GM18508 (cell line): ENCODE measurements around the gene RNU6-1.

Experiments
- ATAC-seq: cut with Tn5 transposase; IDR thresholded peaks from one replicate; pipeline ENCODE4 v1.9.1; 2021; ENCODE audit warnings: moderate number of reproducible peaks; ENCODE audit not compliant: insufficient read depth, unreplicated experiment

The RNU6-1 gene

DNA sequence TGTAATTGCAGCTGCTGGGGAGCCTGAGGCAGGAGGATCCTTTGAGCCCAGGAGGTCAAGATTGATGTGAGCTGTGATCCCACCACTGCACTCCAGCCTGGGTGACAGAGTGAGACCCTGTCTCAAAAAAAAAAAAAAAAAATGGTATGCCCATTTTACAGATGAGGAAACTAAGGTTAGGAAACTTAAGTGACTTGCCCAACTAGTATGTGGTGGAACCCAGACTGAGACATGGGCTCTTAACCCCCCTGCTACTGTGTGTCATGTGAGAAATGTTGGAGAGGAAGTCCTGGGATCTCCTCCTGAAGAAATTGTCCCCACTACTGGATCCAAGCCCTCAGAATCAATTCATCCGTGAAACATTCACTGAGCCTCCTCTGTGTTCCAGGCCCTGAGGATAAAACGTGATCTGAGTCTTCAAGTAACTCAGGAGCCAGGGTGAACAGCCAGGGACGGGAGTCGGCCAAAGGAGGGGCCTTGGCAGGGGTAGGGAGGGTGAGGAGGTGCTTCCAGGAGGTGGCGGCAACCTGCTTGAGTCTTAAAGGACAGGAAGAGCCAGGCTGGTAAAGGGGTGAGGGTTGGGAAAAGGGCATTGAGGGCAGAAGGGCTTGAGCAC lies 19.6 kb upstream of the RNU6-1 start:
- no peak for ATAC-seq

- no peak for ATAC-seq
These were observed 17.4 kb upstream of the RNU6-1 start for GRCh38 chr15:67857220-67857619.

DNA sequence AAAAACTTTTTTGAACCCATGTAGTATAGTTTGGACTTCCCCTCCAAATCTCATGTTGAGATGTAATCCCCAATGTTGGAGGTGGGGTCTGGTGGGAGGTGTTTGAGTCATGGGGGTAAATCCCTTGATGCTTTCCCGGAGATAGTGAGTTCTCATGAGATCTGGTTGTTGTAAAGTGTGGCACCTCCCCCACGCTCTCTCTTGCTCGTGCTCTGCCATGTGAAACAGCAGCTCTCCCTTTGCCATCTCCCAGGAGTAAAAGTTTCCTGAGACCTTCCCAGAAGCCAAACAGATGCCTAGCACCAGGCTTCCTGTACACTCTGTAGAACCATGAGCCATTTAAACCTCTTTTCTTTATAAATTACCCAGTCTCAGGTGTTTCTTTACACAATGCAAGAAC lies 16.0 kb upstream of the RNU6-1 start:
- ATAC-seq = no peak

DNA sequence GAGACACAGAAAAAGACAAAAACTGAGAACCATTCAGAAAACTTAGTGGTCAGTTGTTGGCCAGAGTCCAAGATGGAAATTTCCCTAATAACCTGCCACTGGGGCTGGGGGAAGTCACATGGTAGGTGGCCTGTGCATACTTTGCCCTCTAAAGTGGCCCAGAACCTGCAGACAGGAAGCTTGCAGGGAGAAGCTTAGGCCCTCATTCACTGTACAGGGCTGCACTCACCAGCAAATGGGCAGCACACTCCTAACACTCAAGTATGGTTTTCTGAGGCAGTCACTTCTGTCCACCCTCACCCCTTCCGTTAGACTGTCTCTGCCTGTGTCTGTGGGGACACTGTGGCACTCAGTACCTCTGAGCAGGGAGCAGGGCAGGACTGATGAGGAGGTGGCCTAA lies 14.5 kb upstream of the RNU6-1 start:
- ATAC-seq = no peak

DNA sequence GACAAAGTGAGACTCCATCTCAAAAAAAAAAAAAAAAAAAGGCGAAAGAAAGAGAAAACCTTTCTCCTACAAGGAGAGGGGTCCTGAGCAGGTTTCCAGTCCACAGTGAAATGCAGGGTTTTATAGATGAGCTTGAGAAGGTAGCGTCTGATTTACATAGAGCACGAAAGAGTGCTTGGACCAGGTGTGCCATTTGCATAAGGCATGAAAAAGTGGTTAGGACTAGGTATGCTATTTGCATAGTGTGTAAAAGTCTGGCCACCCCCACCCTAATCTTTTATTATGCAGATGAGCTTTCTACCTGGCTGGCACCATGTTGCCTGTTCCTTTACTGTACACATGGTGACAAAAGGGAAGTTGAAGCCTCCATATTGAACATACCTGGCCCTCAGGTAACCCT lies 13.6 kb upstream of the RNU6-1 start:
- ATAC-seq = no peak

- ATAC-seq = no peak
These were observed 12.6 kb upstream of the RNU6-1 start for GRCh38 chr15:67852418-67852817.

DNA sequence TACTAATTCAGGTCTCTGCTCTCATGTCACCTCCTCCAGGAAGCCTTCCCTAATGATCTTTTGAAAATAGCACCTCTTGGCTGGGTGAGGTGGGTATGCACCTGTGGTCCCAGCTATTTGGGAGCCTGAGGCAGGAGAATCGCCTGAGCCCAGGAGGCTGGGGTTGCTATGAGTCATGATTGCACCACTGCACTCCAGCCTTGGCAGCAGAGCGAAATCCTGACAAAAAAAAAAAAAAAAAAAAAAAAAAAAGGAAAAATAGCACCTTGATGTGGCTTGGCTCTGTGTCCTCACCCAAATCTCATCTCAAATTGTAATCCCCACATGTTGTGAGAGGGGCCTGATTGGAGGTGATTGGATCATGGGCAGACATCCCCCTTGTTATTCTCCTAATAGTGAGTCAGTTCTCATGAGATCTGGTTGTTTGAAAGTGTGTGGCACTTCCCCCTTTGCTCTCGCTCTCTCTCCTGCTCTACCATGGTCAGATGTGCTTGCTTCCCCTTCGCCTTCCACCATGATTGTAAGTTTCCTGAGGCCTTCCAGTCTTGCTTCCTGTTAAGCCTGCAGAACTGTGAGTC lies 11.2 kb upstream of the RNU6-1 start:
- ATAC-seq = no peak

DNA sequence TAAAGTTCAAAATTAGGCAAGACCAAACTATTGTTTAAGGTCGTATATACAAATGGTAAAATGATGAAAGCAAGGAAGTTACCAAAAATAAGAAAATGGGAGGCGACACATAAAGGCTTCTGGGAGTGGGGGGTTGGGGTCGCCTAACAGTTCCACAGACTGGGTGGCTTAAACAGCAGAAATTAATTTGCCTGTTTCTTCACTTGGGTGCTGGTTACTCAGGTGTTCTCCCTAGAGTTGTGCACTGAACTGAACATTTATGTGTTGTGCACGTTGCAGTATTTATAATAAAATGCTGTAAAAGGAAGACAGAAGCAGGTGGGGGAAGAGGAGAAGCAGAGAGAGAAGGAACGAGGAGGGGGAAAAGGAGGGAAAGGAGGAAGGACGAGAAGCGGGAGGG lies 10.5 kb upstream of the RNU6-1 start:
- no peak for ATAC-seq

DNA sequence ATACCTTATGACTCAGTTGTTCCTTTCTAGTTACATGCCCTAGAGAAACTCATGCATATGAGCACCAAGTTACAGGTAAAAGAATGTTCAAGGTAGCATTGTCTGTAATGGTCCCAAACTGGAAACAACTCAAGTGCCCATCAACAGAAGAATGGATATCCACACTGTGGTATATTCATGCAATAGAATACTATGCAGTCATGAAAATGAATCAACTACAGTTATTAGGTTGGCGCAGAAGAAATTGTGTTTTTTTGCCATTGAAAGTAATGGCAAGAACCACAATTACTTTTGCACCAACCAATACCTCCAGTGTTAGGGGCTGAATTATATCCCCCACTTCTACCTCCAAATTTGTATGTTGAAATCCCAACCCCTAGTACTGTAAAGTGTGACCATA lies 9.7 kb upstream of the RNU6-1 start:
- no peak for ATAC-seq

GRCh38 chr15:67845974-67846373 lies 6.1 kb upstream of the RNU6-1 start:
- ATAC-seq = no peak

DNA sequence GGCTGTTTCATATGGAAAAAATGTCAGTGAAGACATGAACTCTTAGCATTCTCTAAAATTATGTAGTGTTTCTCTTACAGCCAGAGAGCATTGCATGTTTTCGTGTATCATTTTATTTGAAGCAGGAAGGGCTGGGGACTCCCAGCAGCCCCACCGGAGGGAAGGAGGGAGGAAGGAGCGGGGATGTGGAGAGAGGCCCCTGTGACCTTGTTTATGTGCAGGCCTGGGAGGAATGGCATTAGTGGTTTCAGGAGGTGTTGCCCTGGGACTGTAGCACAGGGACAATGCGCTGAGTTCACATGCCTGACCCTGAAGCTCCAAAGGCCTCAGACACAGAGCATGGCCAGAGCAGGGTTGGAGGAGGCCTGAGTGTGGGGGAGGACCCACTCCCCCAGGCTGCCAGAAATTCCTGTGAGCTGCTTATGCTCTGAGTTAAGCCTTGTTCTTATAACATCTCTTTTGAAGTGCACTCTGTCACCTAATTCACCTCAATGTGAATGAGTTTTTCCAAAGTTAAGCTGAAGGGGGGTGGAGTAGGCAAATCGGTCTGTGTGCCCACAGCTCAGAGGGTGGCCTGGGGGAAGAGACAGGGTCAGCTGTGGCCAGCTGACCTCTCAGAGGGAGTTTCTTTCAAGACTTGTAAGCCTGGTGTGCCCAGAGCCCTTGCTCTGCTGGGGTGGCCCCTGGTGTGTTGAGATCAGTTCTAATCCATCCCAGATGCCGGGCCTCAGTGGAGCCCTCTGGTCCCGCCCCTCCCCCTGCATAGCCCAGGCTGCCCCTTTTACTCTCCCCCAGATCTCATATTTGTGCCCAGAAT lies 3.9 kb upstream of the RNU6-1 start:
- no peak for ATAC-seq

GRCh38 chr15:67843092-67843501 lies 3.3 kb upstream of the RNU6-1 start:
- ATAC-seq = no peak

DNA sequence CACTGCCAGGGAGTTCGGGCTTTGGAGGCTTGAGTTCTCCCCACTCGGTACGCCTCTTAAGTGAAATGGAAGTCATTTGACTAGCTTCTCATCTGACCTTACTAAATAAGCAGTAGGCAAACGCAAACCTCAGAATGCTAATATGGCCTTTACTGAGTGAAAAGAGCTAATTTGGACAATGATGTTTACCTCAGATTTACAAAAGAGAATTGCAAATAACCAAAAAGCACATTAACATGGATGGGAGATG lies 1.6 kb upstream of the RNU6-1 start:
- ATAC-seq = no peak

DNA sequence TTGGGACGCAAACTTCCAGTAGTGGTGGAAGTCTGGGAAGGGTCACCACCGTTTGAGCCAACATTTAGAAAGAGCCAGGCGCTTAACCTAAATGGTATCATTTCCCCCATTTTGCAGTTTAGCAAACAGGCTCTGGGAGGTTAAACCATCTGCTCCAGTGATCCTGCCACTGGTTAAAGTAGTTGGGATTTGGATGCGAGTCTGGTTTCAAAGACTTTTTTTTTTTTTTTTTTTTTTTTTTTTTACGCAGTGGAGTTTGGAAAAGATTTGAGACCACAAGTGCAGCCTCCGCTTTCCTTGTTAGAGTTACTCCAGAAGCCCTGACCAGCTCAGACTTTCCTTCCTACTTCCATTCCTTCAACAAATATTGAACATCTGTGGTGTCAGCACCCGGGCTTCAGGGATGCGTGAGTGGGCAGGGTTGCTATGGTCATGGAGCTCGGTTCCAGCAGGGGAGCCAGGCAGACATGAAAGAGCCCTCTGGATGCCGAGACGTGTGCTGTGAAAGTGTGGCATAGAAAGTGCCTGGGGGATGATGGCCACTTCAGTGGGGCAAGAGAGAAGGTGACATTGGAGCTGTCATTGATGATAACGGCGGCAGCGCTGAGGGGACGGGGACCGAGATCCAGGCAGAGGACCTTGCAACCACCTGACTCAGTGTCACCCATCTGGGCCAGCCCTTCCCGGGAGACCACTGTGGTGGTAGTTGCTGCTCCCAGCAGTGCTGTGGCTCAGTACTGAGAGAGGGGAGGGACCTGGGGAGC lies 1.1 kb upstream of the RNU6-1 start:
- ATAC-seq = no peak

DNA sequence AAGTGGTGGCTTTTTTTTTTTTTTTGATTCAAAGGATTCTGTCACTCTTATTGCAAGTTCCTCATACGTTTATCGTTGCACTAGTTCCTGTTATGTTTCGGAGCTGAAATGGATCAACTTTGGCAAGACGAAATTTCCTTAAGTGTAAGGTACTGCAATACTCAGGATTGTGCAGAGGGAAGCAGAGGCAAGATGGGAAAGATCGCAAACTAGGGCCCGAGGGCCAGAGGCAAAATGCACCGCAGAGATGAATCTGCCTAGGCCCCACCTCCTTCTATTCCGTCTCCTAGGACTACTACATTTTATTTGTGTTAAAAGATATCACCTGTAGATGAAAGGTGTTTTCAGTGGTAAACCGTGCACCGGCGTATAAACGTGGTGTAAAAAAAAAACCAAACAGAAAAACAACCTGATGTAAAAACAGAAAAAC lies 331 bp downstream of the RNU6-1 start:
- no peak for ATAC-seq

GRCh38 chr15:67838789-67839332 lies 984 bp downstream of the RNU6-1 start:
- no peak for ATAC-seq

- ATAC-seq = no peak
These were observed 2.9 kb downstream of the RNU6-1 start for GRCh38 chr15:67836955-67837354.

DNA sequence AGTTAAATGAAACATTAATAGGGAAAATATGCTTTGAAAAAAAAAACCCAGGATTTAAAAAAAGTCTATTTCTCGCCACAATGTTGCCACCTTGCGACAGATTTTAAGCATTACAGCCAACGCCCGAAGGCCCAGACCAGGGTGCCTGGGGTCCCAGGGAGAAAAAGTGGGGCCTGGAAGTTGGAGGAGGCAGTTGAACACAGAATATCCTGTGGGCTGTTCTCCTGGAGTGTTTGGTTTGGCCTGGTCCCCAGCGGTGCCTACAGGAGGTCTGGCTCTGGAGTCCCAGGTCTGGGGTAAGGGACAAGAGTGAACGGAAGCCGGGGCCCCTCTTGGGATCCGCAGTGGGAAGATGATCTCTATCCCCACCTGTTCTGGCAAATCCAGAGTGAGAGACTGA lies 3.4 kb downstream of the RNU6-1 start:
- ATAC-seq = no peak

- no peak for ATAC-seq
These were observed 3.8 kb downstream of the RNU6-1 start for GRCh38 chr15:67836134-67836455.

- no peak for ATAC-seq
These were observed 4.3 kb downstream of the RNU6-1 start for GRCh38 chr15:67835297-67836133.
